GM18499 (cell line): ENCODE measurements around the gene CAMSAP1.

Experiments used
- ATAC-seq: cut with Tn5 transposase; IDR thresholded peaks from one replicate; pipeline ENCODE4 v1.9.1; 2021; ENCODE audit warnings: moderate number of reproducible peaks; ENCODE audit not compliant: insufficient read depth, unreplicated experiment

CAMSAP1 gene

DNA sequence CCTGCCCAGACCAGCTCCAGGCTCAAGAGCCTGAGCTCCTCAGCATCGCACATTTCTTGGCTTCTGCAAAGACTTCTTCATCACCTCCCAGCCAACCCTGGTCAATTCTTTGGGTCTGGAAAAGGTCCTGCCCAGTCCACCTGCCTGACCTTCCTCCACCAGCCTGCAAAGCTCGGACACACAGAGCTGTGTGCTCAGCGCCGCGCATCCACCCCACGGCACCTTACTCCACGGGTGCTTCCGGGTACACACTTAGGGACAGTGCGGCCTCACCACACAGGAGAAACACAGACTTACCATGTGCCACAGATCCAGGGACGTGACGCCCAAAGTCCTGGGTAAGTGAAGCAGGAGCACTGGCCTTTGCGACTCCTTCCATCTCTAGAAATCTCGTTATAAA lies 108.1 kb downstream of the CAMSAP1 start:
- no peak for ATAC-seq

DNA sequence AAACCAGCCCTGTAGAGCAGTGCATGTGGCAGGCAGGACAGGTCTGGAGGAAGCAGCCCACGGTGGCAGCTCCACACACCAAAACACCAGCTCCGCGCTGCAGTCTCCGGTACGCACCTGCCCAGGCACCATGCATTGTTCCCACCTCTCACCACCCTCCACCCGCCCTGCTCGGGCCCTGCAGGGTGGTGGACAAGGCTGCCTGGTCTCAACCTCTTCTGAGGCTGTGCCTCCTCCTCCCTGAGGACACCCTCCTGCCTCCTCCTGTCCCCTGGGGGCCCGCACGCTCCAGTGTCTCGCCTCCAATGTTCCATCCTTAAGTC lies 109.1 kb downstream of the CAMSAP1 start:
- ATAC-seq, result no peak

DNA sequence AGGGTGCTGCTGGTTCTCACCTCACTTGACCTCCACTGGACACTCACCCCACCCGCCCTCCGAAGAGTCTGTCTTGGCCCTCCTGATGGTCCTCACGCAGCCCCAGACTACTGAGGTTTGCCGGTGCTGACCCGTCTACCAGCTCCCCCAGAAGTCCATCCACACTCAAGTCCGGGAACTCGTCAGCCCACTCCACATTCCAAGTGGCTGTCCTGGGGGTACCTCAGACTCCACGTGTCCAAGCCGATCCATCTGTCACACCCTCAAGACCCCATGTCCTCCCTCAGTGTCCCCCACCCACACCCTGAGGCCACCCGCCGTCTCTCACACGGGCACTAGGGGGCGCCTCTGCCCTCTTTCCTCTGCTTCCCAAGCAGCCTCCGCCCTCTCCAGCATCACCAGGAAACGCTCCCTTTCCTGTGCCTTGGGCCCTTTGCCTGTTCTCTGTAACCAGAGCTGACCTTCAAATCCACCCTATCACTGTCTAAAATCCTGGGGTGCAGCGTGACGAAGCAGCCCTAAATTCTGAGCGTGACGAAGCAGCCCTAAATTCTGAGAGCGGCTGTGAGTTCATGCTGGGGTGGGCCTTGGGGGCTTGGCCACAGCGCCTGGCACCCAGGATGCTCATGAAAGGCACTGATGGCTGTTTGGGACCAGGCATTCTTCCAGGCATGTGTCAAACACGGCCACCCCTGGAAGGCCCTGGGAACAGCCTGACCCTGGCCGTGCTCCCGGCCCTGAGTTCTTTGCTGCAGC lies 109.7 kb downstream of the CAMSAP1 start:
- ATAC-seq, result no peak

DNA sequence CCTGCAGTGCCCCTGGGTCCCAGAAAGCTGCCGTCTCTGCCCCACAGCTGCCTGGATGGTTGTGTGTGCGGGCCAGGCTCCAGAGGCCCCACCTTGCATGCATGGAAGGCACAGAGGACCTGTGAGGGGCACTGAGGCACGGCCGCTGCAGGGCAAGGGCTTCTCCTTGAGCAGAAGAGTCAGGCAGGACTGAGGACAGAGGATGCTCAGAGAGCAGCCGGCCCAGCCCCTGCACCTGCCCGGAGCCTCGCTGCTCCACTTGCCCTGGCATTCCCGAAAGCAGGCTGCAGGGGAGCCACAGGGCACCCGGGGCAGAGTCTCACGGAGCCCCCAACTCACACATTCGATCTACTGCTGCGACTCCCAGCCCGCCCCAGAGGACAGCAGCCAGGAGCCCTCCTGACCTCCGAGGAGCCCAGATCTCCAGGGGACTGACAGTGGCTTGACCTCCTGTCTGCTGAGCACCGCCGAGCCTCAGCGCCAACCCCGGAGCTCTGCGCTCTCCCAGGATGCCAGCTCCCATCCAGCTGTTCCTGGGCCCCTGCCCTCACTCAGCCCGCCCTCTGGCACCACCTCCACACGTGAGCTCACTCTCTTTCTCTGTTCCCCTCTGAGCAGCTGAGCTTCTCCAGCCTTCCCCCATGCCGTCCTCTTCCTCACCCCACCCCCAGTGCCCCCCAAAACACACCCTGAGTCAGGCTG lies 110.4 kb downstream of the CAMSAP1 start:
- ATAC-seq, result no peak

DNA sequence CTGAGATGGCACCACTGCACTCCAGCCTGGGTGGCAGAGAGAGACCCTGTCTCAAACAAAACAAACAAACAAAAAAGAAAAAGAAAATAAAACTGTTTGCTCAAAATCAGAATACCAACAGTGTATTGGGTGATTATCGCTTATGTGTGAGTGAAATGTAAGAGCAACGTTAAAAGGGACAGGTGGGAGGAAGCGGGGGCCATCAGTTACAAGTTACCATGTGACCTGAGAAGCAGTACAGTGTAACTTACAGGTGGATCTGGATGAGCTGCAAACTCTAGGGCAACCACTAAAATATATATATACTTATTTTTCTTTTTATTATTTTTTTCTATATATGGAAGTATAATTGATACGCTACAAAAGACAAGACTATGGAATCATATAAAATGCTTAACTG lies 112.0 kb downstream of the CAMSAP1 start:
- no peak for ATAC-seq

DNA sequence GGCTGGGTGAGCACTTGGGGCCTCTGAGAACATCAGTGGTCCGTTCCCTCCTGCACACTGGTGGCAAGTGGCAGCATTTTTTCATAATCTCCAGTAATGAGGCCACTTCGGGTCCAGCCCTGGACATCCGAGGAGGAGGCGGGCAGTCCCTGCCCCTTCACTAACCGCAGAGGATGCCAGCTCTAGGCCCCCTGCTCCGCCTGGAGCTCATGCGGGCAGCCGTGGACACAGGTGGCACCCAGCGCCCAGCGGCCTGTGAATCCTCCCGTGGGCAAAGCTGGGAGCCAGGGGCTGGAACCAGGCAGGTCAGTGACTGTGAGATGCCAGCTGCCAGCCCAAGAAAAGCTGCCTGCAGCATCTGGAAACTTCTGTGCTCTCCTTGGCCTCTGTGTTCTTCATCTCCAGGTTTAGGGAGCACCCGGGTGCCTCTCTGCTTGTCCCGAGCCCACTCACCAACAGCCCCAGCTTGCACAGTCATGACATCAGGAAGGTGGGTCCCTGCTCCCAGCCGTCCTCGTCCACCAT lies 112.9 kb downstream of the CAMSAP1 start:
- ATAC-seq, result no peak

DNA sequence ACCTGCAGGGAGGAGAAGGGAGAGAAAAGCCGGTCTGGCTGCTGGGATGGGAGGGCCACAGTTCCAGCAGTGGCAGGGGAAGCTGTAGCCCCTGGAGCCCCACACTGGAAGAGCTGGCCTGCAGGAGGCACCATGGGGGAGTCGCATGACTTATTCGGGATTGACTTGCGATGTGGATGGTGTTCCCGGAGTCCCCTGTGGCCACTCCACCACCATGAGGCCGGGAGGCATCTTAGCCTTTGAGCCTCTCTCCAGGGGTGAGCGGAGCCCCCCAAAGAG lies 113.3 kb downstream of the CAMSAP1 start:
- no peak for ATAC-seq

DNA sequence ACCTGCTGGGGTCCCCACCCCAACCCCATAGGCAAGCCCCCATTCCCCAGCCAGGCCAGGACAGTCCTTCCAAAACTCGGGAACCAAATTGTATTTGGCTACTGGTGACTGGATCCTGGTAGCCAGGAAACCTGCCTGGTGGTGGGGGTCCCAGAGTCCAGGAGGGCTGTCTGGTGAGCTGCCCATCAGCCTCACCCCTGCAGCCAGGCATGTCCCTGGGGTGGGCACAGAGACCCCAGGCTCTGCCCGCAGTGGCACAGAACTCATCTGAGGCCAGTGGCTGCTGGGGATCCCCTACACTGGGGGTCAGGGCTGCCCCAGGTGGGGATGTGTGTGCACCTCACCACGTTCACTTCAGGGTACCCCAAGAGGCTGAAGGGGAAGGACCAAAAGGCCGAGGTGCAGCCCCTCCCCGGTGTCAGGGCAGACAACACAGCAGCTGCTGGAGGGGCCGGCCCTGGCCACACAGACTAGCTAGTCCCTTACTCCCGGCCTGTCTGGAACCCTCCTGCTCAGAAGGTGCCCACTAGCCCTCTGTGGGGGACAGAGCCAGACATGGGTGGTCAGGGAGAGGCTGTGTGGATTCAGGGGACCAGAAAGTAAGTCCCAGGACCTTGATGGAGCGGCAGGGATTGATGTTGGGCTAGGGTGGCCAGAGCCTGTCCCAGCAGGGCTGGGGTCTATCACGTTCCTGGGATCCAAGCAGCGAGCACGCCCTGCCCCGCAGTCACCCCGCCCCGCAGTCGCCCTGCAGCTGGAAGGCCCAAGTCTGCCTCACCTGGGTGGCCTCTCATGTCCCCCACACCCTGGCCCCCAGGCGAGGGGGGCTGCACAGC lies 113.9 kb downstream of the CAMSAP1 start:
- ATAC-seq, result no peak

DNA sequence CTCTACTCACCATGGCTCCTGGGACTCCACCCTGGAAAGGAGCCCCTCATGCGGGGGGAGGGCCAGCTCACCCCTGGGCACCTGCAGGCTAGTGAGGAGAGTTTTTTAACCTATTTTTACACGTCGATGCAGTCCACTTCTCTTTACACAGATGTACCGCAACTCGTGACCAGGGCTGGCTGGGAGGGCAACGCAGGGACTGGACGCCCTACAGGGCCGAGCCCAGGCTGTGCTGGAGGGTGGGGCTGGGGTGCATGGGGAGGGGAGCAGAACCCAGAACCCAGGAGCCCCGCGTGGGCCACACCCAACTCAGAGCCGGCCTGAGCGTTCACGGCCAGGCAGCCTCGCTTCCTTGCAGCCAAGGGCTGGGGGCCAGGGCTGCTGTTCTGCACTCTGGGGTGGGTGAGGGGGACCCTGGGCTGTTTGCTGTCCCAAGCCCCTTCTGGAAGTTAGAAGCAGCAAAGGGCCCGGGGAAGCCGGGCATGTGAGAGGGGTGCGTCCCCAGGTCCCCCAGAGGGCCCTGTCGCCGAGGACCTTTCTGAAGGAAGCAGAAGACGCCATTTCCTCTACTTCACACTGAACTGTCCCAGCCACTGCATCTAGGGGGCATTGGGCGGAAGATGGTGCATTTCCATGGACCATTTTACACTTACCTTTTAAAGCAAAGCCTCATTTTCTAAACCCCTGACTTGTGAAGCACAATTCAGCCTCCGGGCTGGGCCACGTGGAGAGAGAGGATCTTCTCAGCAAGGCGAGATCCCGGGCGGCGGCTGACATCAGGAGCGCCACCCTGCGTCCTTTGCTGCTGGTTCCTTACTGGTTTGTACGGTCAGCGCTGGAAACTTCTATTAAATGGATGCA lies 114.8 kb downstream of the CAMSAP1 start:
- ATAC-seq, result no peak

DNA sequence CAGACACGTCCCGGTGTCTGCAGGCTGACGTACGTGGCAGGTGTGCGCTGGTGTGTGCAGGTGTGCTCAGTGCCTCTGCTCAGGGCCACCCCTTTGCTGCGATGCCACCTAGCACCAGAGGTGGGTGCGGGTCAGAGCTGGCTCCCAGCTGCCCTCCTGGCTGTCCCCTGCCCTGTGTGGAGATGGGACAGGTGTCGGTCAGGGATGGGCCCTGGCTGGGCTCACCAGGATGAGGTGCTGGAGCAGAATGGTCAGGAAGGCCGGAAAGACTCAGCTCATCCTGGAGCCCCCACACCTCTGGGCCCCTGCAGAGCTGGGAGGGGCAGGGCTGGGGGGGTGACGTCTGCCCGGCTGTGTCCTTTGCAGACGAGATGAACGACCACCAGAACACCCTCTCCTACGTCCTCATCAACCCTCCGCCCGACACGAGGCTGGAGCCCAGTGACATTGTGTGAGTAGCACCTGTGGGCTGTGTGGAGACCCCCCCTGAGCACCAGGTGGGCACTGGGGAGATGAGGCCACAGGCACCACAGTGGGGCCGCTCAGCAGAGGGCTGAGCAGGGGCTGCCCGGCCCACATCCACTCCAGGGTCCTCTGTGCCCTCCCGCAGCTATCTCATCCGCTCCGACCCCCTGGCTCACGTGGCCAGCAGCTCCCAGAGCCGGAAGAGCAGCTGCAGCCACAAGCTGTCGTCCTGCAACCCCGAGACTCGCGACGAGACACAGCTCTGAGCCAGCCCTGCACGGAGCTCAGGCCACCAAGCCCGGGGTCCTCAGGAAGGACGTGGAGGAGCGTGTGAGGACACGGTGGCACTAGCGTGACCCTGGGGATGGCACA lies 115.7 kb downstream of the CAMSAP1 start:
- no peak for ATAC-seq

DNA sequence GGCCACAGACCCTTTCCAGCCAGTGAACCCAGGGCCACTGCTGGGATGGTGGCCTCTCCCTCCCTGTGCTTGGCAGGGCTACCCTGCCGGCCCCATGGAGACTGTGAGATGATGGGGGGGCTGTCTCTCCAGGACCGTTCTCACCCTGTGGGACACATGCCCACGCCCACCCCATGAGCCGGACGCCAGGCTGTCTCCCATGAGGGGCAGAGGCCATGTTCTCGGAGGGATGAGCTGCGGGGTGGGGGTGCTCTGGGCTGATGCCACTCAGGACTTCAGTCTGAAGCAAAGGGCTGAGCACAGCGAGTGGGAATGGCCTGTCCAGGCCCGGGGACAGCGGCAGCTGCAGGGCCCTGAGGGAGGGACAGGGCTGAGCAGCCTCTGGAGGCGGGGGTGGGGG lies 116.5 kb downstream of the CAMSAP1 start:
- no peak for ATAC-seq

DNA sequence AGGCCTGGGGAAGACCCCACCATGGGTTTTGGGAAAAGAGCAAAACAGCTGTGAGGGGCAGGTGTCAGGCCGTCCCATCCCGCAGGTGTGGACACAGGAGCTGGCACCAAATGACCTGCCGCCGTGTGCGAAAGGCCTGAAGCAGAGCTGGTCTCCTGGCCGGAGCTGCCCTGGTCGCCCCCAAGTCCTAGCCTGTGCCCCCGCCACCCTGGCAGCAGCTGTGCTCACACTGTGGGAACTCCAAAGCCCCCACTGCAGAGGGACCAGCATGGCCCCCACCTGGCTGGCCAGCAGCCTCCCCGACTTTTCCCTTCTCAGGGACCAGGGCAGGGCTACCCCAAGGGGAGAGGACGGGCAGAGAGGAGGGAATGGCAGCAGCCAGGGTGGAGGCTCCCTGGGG lies 117.0 kb downstream of the CAMSAP1 start:
- ATAC-seq, result no peak

DNA sequence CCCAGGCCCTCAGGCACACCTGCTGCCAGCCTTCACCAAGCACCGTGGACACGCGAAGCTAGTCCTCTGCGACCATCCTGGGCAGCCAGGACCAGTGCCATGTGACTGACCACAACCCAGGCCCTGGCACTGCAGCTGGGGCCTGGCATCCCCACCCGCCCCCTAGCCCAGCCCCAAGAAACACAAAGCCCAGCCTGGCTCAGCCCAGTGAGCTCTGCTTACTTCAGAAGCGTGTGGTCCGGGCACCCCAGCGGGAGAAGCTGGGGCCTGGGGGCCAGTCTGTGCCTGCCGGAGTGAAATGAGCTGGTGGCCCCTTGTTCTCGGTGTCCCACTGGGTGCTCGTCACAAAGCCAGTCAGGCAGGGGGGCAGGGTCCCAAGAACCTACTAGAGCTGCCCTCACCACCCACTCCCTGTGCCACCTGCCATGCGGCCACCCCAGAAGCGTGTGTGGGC lies 117.5 kb downstream of the CAMSAP1 start:
- no peak for ATAC-seq

DNA sequence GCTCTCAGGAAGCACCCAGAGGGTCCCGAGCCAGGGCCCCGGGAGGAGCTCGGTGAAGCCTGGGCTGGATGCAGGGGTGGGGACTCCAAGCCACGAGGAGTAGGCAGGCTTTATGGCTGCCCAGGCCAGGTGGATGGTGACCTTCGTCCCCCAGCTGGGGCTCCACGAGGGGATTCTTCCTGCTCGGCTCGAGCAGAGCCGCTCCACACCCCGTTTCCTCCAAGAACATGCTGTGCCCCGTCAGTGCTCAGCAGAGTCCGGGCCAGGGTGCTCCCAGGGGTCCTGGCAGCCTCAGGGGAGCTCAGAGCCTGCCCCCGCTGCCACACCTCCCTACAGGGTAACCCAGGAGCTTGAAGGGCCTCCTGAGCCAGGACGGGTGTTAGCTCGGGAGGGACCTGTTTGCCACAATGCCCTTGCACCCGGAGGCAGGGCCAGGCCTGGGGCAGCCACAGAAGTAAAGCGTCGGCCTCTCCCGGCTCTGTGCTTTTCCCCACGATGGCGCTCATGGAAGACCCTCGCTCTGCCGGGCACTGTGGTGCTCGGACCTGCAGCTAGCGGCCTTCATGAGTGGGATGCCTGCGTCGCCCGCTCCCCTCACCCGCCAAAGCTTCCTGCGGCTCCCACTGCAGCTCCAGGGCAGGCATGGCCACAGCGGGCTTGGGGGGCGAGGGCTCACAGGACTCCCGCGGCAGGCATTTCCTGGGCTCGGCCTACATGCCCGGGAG lies 118.6 kb downstream of the CAMSAP1 start:
- no peak for ATAC-seq

DNA sequence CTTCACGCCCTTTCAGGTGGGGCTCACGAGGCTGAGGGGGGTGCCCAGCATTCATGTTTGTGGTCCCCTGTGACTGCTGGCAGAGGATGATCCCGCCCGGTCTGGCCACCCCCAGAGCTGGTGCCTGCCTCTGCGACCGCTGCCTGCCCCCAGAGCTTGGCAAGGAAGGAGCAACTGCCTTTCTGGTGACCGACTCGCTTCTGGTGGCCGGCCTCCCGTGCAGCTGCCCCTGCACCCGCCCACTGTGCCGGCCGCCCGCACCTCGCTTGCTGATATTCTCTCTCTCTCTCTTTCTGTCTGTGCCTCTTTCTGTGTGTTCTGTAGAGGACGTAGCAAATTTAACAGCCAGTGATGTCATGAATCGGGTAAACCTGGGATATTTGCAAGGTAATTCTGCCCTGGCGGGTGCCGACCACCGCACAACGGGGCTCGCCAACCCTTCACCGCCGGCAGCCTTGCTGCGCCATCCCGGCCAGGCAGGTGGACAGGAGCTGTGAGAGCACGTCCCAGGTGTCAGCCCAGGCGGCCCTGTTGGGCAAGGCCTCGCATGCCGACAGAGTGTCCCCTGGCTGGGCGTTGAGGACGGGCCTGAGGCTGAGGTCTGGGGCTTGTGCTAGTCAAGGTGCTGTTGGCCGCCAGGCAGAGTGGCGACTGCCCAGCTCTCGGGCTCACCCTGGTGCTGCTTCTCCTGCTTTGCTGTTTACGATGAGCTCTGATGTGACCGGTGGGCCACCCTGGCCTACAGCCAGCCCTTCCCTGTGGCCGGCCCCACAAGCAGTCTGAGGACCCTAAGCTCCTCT lies 119.4 kb downstream of the CAMSAP1 start:
- no peak for ATAC-seq

DNA sequence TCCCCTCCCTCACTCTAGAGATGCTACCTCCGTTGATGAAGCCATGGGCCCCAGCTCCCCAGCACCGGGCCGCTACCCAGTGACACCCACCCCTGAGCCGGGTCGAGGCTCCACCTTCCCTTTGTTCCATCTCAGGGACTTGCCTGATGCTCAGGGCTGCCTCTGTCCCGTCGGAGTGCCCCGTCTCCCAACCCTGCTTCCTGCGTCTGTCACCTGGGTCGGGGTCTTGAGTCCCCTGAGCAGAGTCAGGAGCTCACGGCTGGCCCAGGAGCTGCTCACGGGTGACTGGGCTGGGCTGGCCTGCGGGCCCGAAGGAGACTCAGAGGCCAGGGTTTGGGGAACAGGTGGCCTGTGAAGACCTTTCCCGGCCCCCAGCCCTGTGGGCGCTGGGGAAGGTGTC lies 120.0 kb downstream of the CAMSAP1 start:
- no peak for ATAC-seq

DNA sequence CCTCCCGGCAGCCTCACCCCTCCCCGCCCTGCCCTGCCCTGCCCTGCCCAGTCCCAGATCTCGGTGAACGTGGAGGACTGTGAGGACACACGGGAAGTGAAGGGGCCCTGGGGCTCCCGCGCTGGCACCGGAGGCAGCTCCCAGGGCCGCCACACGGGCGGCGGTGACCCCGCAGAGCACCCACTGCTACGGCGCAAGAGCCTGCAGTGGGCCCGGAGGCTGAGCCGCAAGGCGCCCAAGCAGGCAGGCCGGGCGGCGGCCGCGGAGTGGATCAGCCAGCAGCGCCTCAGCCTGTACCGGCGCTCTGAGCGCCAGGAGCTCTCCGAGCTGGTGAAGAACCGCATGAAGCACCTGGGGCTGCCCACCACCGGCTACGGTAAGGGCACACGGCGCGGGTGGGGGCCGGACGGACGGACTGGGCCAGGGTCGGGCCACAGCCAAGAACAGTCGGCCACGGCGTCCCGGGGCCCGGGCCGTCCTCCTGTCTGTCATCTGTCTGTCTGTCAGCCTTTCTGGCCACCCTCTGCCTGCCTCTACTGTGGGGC lies 121.1 kb downstream of the CAMSAP1 start:
- ATAC-seq, result no peak
